H7 (cell line): Measurements from ENCODE around the gene PAGE4. TPM values are rescaled to one million over a fixed set of nuclear protein-coding genes. Genes with fewer than 3 reads are reported as not detected.
A peak's percentile ranks its signal among the peaks of the same experiment; 100 is the strongest.

Source experiments
- DNase-seq: peaks from one replicate; pipeline ENCODE4 v3.0.0; 2012
- H3K27me3 ChIP-seq: 2 replicates; pipeline ENCODE4 v1.6.0; 2011; ENCODE audit warnings: mild to moderate bottlenecking, low read length; ENCODE audit not compliant: control insufficient read depth, insufficient read depth
- H3K36me3 ChIP-seq: replicated peaks from 2 replicates; pipeline ENCODE4 v1.5.1; 2011; ENCODE audit warnings: low read length; ENCODE audit not compliant: control insufficient read depth, insufficient read depth
- H3K4me3 ChIP-seq: 2 replicates; pipeline ENCODE4 v1.5.1; 2011; ENCODE audit warnings: low read depth, mild to moderate bottlenecking, control low read depth, low read length, moderate library complexity; ENCODE audit not compliant: insufficient read depth
- total RNA-seq: library from RNA; depleted of rRNA; stranded (reverse); fragments of >200 nt; shearing (Covaris generic); gene quantifications from 2 replicates; pipeline ENCODE4 v1.2.3, GENCODE V29; 2014

PAGE4 gene
- total RNA-seq, 1 experiment from 2014 or later: not detected

- H3K36me3 ChIP-seq: no peaks in the 10 kb centered on the region
- no peak for DNase-seq
- H3K4me3 ChIP-seq: no peak overlapping the region
- H3K27me3 ChIP-seq: no peaks in the 10 kb centered on the region
Measured at GRCh38 chrX:49850028-49850427, 20.9 kb downstream of the PAGE4 start.

DNA sequence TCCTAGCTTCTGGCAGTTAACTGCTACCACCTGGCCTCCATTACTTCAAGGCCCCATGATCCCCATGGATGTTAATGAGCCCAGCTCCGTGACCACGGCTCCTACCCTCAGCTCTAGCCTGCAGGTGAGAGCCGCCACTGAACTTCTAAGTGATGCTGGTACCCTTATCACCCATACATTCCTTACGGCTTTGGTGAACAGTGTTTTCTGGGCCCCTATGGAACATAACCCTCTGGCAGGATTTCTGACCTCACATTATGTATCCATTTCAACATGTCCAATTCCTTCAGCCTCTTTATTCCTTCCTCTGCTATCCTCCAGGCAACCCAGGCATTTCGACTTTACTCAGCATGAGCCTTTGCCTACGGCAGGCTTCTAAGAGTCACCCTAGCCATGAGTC, 24.6 kb downstream of the PAGE4 start:
- no peak overlapping the region for H3K4me3 ChIP-seq
- no peak for DNase-seq
- H3K36me3 ChIP-seq: no peaks in the 10 kb centered on the region
- H3K27me3 ChIP-seq: no peaks in the 10 kb centered on the region

- H3K27me3 ChIP-seq: no peaks in the 10 kb centered on the region
- DNase-seq: no peak
- H3K36me3 ChIP-seq: no peaks in the 10 kb centered on the region
- H3K4me3 ChIP-seq: no peak overlapping the region
Measured at GRCh38 chrX:49856819-49857218, 27.7 kb downstream of the PAGE4 start.

DNA sequence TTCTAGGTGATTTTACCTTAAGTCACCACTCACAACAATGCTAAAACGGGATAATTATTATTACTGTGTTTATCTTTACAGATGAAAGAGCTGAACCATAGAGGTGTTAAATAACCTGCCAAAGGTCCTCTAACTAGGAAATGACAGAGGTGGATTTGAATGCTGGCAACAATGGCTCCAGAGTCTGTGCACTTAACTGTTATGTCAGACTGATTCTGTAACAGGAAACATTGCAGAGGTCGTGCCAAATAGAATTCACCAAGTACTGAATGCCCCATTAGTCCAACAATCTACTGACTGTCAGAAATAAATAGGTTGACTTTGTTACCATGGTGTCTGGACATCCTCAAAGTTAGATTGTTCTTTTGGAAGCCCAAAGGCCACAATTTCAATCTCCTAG, 29.2 kb downstream of the PAGE4 start:
- no peak for DNase-seq
- Histone ChIP-seq H3K4me3 (no peak overlapping the region), H3K36me3 (no peaks in the 10 kb centered on the region), H3K27me3 (no peaks in the 10 kb centered on the region)

GRCh38 chrX:49859491-49859890, 30.4 kb downstream of the PAGE4 start:
- Histone ChIP-seq H3K4me3 (no peak overlapping the region), H3K36me3 (no peaks in the 10 kb centered on the region), H3K27me3 (no peaks in the 10 kb centered on the region)
- no peak for DNase-seq

DNA sequence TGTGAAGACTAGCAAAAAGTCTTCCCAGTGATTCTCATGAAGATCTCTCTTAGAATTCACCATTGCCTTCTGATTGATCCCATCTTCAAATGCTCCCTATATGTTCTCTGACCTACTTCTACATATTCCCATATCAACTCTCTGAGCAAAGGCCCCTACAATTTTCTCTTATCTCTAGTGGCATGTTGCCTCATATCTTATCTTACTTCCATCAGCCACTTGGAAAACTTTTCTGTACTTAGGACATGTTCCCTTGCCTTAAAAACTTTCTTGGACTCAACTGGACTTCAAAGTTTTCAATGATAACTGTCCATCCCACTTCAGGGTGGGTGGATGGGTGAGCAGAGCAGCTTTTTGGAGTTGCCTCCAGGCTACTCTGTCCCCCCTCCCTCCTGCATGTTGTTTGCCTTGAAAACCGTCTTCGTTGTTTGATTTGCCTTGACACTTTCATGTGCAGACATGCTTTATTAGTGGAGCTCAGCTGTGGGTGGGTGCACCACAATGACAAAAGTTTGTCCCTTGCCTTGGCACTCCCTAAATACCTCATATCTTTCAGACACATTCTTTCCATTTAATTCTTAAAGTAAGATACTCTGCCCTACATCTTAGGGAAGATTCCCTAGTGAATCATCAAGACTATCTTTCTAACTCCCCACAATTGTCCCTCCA, 31.9 kb downstream of the PAGE4 start:
- DNase-seq: no peak
- Histone ChIP-seq H3K36me3 (no peaks in the 10 kb centered on the region), H3K27me3 (no peaks in the 10 kb centered on the region), H3K4me3 (no peak overlapping the region)

DNA sequence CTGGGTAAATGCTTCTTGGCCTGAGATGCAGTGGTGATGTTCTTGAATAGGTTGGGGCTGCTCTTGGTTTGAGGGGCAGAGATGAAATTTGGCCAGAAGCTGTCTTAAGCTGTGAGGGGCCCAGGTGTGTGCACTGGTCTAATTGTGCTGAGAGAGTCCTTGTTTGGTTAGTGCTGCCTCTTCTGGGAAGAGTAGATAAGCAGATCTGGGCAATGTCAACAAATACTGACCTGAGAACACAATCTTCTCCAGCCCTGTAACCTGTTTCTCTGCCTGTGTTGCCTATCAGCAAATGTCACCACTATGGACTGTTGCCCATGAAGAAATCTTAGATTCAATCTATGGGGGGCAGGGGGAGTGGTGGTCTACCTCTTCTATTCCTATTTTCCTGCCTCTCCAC, 33.0 kb downstream of the PAGE4 start:
- H3K27me3 ChIP-seq: no peaks in the 10 kb centered on the region
- H3K36me3 ChIP-seq: no peaks in the 10 kb centered on the region
- H3K4me3 ChIP-seq: no peak overlapping the region
- DNase-seq: no peak

DNA sequence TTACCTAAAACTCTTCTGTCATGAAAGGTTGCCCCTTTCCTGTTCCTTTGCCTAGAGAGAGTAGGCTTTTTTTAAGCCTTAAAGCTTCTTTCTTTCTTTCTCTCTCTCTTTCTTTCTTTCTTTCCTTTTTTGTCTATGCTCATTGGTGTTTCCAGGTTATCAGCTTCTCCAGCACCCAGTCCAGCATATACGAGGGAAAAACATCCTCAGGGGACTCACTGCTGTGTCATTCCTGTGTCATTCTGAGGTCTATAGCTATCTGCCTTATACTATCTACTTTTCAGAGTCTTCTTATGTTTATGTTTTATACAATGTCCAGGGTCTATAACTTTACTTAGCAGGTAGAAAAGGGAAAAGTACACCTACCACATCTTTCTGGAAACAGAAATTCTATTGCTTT, 39.6 kb downstream of the PAGE4 start:
- DNase-seq: no peak
- no peaks in the 10 kb centered on the region for H3K27me3 ChIP-seq
- H3K36me3 ChIP-seq: no peaks in the 10 kb centered on the region
- no peak overlapping the region for H3K4me3 ChIP-seq

GRCh38 chrX:49876750-49877149, 47.6 kb downstream of the PAGE4 start:
- DNase-seq: peak; percentile 59
- no peaks in the 10 kb centered on the region; the same call in 1 of the 2 replicates for H3K27me3 ChIP-seq
- no peak overlapping the region for H3K4me3 ChIP-seq
- no peaks in the 10 kb centered on the region for H3K36me3 ChIP-seq

- Histone ChIP-seq H3K4me3 (no peak overlapping the region), H3K36me3 (no peaks in the 10 kb centered on the region), H3K27me3 (no peaks in the 10 kb centered on the region; the same call in 1 of the 2 replicates)
- no peak for DNase-seq
Measured at GRCh38 chrX:49877397-49878101, 48.4 kb downstream of the PAGE4 start.

GRCh38 chrX:49878128-49878833, 49.2 kb downstream of the PAGE4 start:
- DNase-seq: no peak
- no peaks in the 10 kb centered on the region; the same call in 1 of the 2 replicates for H3K27me3 ChIP-seq
- peak overlapping the region; percentile 66 for H3K4me3 ChIP-seq
- no peaks in the 10 kb centered on the region for H3K36me3 ChIP-seq

DNA sequence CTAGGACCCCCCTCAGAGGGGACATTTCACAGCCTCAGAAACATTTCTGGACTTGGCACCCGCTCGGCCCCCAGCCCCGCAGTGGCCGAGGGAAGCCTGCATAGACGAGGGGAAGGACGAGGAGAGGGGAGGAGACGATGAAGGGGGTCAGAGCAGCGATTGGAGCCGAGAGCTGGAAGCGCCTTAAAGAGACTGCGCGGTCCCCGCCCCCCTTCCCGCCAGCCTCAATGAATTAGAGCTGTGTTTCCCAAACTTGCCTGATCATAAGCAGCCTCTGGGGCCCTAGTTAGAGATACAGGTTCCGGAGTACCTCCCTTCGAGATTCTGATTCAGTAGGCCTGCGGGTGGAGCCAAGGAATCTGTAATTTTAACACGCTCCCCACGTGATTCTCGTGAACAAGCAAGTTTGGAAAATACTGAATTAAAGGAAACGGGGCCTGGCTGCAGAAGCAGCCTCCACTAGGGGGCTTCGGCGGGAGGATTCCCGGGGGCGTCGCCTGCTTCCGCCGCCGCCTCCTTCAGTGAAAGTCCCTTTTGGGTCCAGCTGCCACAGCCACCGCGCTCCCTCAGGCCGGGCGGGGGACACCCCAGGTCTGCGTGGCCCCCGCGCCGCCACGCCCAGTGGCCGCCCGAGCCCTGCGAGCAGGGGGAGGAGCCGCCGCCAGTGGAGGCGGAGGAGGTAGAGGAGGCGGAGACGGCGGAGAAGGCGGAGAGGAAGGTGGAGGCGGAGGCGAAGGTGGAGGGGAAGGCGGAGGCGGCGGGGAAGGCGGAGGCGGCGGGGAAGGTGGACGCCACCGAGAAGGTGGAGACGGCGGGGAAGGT, 49.9 kb downstream of the PAGE4 start, which contains the start of gene USP27X:
Gene USP27X (plus strand): TSS at position 651 of the 822 bp plus-strand sequence. CDS start 824 bp downstream, outside the sequence.
- Histone ChIP-seq H3K27me3 (no peaks in the 10 kb centered on the region; the same call in 1 of the 2 replicates), H3K4me3 (peak within 1 kb of the TSS; percentile 66), H3K36me3 (no peaks in the 10 kb centered on the region)
- peak; percentile 83 for DNase-seq

- Histone ChIP-seq H3K27me3 (no peaks in the 10 kb centered on the region; the same call in 1 of the 2 replicates), H3K36me3 (no peaks in the 10 kb centered on the region), H3K4me3 (peak overlapping the region; percentile 66)
- DNase-seq: peak; percentile 66
Measured at GRCh38 chrX:49879656-49880277, 50.7 kb downstream of the PAGE4 start.

DNA sequence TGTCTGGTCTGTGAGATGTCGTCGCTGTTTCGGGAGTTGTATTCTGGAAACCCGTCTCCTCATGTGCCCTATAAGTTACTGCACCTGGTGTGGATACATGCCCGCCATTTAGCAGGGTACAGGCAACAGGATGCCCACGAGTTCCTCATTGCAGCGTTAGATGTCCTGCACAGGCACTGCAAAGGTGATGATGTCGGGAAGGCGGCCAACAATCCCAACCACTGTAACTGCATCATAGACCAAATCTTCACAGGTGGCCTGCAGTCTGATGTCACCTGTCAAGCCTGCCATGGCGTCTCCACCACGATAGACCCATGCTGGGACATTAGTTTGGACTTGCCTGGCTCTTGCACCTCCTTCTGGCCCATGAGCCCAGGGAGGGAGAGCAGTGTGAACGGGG, 51.6 kb downstream of the PAGE4 start:
- DNase-seq: no peak
- no peaks in the 10 kb centered on the region for H3K36me3 ChIP-seq
- H3K27me3 ChIP-seq: no peaks in the 10 kb centered on the region; the same call in 1 of the 2 replicates
- H3K4me3 ChIP-seq: no peak overlapping the region
